Activated T-helper 1 cell treated with anti-CD3 and anti-CD28 coated beads, Interleukin-12 subunit alpha, Interleukin-12 subunit beta, Interleukin-2, Interleukin-4 antibody, amounts not matched to agents 30 ng/mL and 10 ng/mL and 1 ng/mL, durations not matched to agents 14 hours and 24 hours and 36 hours (primary cell): ENCODE measurements around the gene LAMC1. TPM values are rescaled to one million over a fixed set of nuclear protein-coding genes. Genes with fewer than 3 reads are reported as not detected.
"Not testable (repeated sequence)": the region's sequence is repeated elsewhere in the genome, so short reads cannot be mapped to it uniquely, and the experiment has no call there.

Source experiments
- DNase-seq: peaks from one replicate; pipeline ENCODE4 v3.0.0; 2021; ENCODE audit warnings: low spot score
- H3K27ac Mint-ChIP-seq: one replicate; pipeline ENCODE4 v1.8.0; 2021; ENCODE audit warnings: mild to moderate bottlenecking, mixed read lengths
- H3K27me3 Mint-ChIP-seq: one replicate; pipeline ENCODE4 v1.8.0; 2022; ENCODE audit warnings: mild to moderate bottlenecking, moderate library complexity, mixed read lengths; ENCODE audit not compliant: insufficient read depth
- H3K36me3 Mint-ChIP-seq: one replicate; pipeline ENCODE4 v1.8.0; 2021; ENCODE audit warnings: low read depth, mixed read lengths
- H3K4me1 Mint-ChIP-seq: one replicate; pipeline ENCODE4 v1.8.0; 2021; ENCODE audit warnings: low read depth, mixed read lengths
- H3K4me3 Mint-ChIP-seq: one replicate; pipeline ENCODE4 v1.8.0; 2021; ENCODE audit warnings: mild to moderate bottlenecking, moderate library complexity, mixed read lengths
- H3K9me3 Mint-ChIP-seq: one replicate; pipeline ENCODE4 v1.8.0; 2021; ENCODE audit warnings: mixed read lengths
- intact Hi-C: fragments of 100-400 bp; cut with micrococcal nuclease; formaldehyde crosslinking; loops from one replicate; pipeline ENCODE4 v1.15.1; 2024
- total RNA-seq: library from RNA; stranded (reverse); gene quantifications from 2 replicates; pipeline ENCODE4 v1.2.3, GENCODE V29; 2022

LAMC1 gene
- total RNA-seq, 1 donor from 2014 or later: 0.49 TPM

- H3K9me3 Mint-ChIP-seq: no peaks in the 10 kb centered on the region
- H3K27me3 Mint-ChIP-seq: peaks cover 13% of the 10 kb centered on the region
- peaks cover 8% of the 10 kb centered on the region for H3K4me1 Mint-ChIP-seq
- H3K4me3 Mint-ChIP-seq: no peak overlapping the region
- no peak for DNase-seq
- intact Hi-C loops: no loop called here
- H3K27ac Mint-ChIP-seq: no peak overlapping the region
- H3K36me3 Mint-ChIP-seq: no peaks in the 10 kb centered on the region
Measured at GRCh38 chr1:183143576-183144315, 120.5 kb downstream of the LAMC1 start.

DNA sequence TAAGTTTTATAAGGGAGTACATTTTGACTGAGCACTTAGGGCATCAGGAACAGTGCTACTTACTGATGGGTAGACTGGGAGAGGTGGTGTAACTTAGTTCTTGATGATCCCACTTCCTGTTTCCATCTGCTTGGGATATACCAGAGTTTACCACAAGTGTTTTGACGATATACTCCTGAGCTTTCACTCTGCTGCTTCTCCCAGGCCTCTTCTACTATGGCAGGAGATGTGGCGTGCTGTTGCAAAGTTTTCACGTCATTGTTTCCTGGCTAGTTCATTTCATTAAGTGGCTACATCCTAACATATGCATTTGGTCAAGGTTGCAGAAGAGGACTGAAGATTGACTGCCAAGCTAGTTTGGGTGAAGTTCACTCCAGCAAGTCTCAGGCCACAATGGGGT lies 121.5 kb downstream of the LAMC1 start:
- no peak overlapping the region for H3K4me3 Mint-ChIP-seq
- H3K4me1 Mint-ChIP-seq: peaks cover 3% of the 10 kb centered on the region
- no peaks in the 10 kb centered on the region for H3K36me3 Mint-ChIP-seq
- H3K27ac Mint-ChIP-seq: no peak overlapping the region
- peaks cover 9% of the 10 kb centered on the region for H3K27me3 Mint-ChIP-seq
- H3K9me3 Mint-ChIP-seq: no peaks in the 10 kb centered on the region
- intact Hi-C loops: no loop called here
- no peak for DNase-seq

GRCh38 chr1:183147735-183148134 lies 124.5 kb downstream of the LAMC1 start:
- Mint-ChIP-seq H3K27ac (no peak overlapping the region), H3K27me3 (peaks cover 10% of the 10 kb centered on the region), H3K4me1 (no peaks in the 10 kb centered on the region), H3K36me3 (no peaks in the 10 kb centered on the region), H3K4me3 (no peak overlapping the region), H3K9me3 (no peaks in the 10 kb centered on the region)
- no peak for DNase-seq
- intact Hi-C loops: no loop called here

- Mint-ChIP-seq H3K9me3 (no peaks in the 10 kb centered on the region), H3K27ac (no peak overlapping the region), H3K27me3 (peaks cover 10% of the 10 kb centered on the region), H3K4me3 (no peak overlapping the region), H3K4me1 (no peaks in the 10 kb centered on the region), H3K36me3 (no peaks in the 10 kb centered on the region)
- DNase-seq: no peak
- intact Hi-C loops: no loop called here
Measured at GRCh38 chr1:183148599-183148998, 125.4 kb downstream of the LAMC1 start.

GRCh38 chr1:183149273-183149672 lies 126.1 kb downstream of the LAMC1 start:
- DNase-seq: no peak
- Mint-ChIP-seq H3K36me3 (no peaks in the 10 kb centered on the region), H3K4me3 (no peak overlapping the region), H3K4me1 (no peaks in the 10 kb centered on the region), H3K27me3 (peaks cover 10% of the 10 kb centered on the region), H3K9me3 (no peaks in the 10 kb centered on the region), H3K27ac (no peak overlapping the region)
- intact Hi-C loops: no loop called here

- H3K27ac Mint-ChIP-seq, DNase-seq, H3K4me1 Mint-ChIP-seq, H3K36me3 Mint-ChIP-seq, intact Hi-C loops, H3K9me3 Mint-ChIP-seq, H3K4me3 Mint-ChIP-seq: not testable (repeated sequence)
- H3K27me3 Mint-ChIP-seq: peaks cover 10% of the 10 kb centered on the region
Measured at GRCh38 chr1:183150032-183150431, 126.8 kb downstream of the LAMC1 start.

- Mint-ChIP-seq H3K9me3 (no peaks in the 10 kb centered on the region), H3K27ac (no peak overlapping the region), H3K4me3 (no peak overlapping the region), H3K4me1 (no peaks in the 10 kb centered on the region), H3K36me3 (no peaks in the 10 kb centered on the region), H3K27me3 (peaks cover 10% of the 10 kb centered on the region)
- intact Hi-C loops: no loop called here
- DNase-seq: no peak
Measured at GRCh38 chr1:183150445-183150844, 127.2 kb downstream of the LAMC1 start.

DNA sequence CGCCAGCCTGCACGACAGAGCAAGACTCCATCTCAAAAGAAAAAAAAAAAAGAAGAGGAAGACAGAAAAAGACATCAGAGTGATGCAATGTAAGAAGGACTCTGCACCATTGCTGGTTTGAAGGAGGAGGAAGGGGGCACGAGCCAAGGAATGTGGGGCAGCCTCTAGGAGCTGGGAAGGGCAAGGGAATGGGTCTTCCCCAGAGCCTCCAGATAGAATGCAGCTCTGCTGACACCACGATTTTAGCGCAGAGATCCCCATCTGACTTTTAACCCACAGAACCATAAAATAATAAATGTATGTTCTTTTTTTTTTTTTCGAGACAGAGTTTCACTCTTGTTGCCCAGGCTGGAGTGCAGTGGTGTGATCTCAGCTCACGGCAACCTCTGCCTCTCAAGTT lies 129.0 kb downstream of the LAMC1 start:
- Mint-ChIP-seq H3K36me3 (no peaks in the 10 kb centered on the region), H3K27me3 (peaks cover 15% of the 10 kb centered on the region), H3K4me3 (no peak overlapping the region), H3K27ac (no peak overlapping the region), H3K9me3 (no peaks in the 10 kb centered on the region), H3K4me1 (no peaks in the 10 kb centered on the region)
- intact Hi-C loops: no loop called here
- DNase-seq: no peak

DNA sequence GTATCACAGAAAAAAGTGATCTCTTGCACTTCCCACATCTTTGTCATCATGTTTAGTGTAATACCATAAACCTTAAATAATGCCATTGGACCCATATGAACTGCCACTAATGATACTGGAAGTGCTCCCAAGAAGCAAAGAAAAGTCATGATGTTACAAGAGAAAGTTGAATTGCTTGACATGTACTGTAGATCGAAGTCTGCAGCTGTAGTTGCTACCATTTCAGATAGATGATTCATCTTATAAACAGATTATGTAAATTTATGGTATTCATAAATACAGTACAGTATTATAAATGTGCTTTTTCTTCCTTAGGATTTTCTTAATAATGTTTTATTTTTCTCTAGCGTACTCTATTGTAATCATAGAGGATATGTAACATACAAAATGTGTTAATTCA lies 132.7 kb downstream of the LAMC1 start:
- Mint-ChIP-seq H3K4me3 (no peak overlapping the region), H3K36me3 (no peaks in the 10 kb centered on the region), H3K4me1 (no peaks in the 10 kb centered on the region), H3K9me3 (no peaks in the 10 kb centered on the region), H3K27me3 (peaks cover 5% of the 10 kb centered on the region), H3K27ac (no peak overlapping the region)
- intact Hi-C loops: no loop called here
- DNase-seq: no peak

- peaks cover 5% of the 10 kb centered on the region for H3K27me3 Mint-ChIP-seq
- H3K4me1 Mint-ChIP-seq: no peaks in the 10 kb centered on the region
- no peaks in the 10 kb centered on the region for H3K9me3 Mint-ChIP-seq
- no peak overlapping the region for H3K27ac Mint-ChIP-seq
- no peak overlapping the region for H3K4me3 Mint-ChIP-seq
- H3K36me3 Mint-ChIP-seq: no peaks in the 10 kb centered on the region
- no peak for DNase-seq
- intact Hi-C loops: no loop called here
Measured at GRCh38 chr1:183159960-183160359, 136.7 kb downstream of the LAMC1 start.

DNA sequence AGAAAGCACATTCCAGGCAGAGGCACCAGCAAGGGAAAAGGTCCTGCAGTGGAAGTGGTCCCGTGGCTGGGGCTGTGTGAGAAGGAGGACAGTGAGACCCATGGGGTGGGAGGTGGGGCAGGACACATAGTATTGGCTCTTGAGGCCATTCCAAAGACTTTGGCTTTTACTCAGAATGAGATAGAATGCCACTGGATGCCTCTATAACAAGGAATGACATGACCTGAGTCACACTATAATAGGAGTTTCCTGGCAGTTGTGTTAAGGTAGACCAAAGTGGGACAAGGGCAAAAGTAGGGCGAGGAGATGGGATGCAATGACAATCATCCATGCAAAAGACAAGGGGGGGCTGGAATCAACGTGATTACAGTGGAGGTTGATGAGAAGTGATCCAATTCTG lies 138.2 kb downstream of the LAMC1 start:
- Mint-ChIP-seq H3K27me3 (no peaks in the 10 kb centered on the region), H3K4me3 (no peak overlapping the region), H3K36me3 (no peaks in the 10 kb centered on the region)

DNA sequence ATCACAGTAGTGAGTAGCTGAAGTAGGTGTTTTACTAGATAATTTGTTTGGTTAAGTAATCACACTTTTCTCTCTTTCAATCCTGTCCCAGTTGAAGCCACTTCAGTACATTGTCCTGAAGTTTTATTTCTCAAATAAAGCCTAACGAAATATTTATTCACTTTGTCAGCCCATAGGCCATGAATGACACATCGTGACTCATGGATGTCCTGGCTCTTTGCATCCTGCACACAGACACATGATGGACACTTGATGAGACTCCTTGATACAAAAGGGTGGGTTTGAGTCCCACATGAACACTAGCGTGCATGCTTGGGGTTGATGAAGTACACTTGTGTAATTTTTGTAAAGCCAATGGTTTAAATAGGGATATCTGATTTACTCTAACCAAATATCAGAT lies 140.1 kb downstream of the LAMC1 start:
- no peaks in the 10 kb centered on the region for H3K27me3 Mint-ChIP-seq
- no peak overlapping the region for H3K4me3 Mint-ChIP-seq
- intact Hi-C loops: no loop called here
- no peak overlapping the region for H3K27ac Mint-ChIP-seq
- H3K36me3 Mint-ChIP-seq: no peaks in the 10 kb centered on the region
- no peak for DNase-seq
- no peaks in the 10 kb centered on the region for H3K4me1 Mint-ChIP-seq
- H3K9me3 Mint-ChIP-seq: no peaks in the 10 kb centered on the region

More for the DNA sequence above, 138.2 kb downstream of the LAMC1 start:
- DNase-seq: no peak
- Mint-ChIP-seq H3K27ac (no peak overlapping the region), H3K9me3 (no peaks in the 10 kb centered on the region), H3K4me1 (no peaks in the 10 kb centered on the region)
- intact Hi-C loops: no loop called here

DNA sequence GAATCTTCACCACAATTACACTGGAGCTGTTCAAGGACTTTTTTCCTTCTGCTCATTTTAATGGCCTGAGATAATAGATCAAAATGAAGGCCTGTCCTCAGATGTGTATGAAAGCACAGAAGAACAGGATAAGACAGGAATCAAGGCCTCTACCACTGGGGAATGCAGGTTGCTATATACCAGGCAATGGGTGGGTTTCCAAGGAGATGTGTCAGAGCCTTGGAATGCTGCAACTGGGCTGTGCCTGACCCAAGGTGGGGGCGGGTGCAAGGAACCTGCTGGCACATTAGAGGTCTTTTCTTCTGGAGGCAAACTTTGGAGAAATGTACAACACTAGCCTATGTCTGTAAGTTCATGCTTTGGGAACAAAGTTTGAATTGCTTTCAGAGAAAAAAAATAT lies 141.1 kb downstream of the LAMC1 start:
- no peak for DNase-seq
- Mint-ChIP-seq H3K4me1 (no peaks in the 10 kb centered on the region), H3K4me3 (no peak overlapping the region), H3K9me3 (no peaks in the 10 kb centered on the region), H3K27ac (no peak overlapping the region), H3K36me3 (no peaks in the 10 kb centered on the region), H3K27me3 (no peaks in the 10 kb centered on the region)
- intact Hi-C loops: no loop called here

GRCh38 chr1:183164963-183165362 lies 141.7 kb downstream of the LAMC1 start:
- Mint-ChIP-seq H3K4me1 (no peaks in the 10 kb centered on the region), H3K9me3 (no peaks in the 10 kb centered on the region), H3K36me3 (no peaks in the 10 kb centered on the region), H3K27me3 (no peaks in the 10 kb centered on the region), H3K4me3 (no peak overlapping the region), H3K27ac (no peak overlapping the region)
- no peak for DNase-seq
- intact Hi-C loops: no loop called here
